GM19438 (cell line): ENCODE results near the gene CNTNAP2.

Source experiments
- ATAC-seq: cut with Tn5 transposase; IDR thresholded peaks from one replicate; pipeline ENCODE4 v1.9.1; 2021; ENCODE audit warnings: low read depth; ENCODE audit not compliant: unreplicated experiment

The CNTNAP2 gene

DNA sequence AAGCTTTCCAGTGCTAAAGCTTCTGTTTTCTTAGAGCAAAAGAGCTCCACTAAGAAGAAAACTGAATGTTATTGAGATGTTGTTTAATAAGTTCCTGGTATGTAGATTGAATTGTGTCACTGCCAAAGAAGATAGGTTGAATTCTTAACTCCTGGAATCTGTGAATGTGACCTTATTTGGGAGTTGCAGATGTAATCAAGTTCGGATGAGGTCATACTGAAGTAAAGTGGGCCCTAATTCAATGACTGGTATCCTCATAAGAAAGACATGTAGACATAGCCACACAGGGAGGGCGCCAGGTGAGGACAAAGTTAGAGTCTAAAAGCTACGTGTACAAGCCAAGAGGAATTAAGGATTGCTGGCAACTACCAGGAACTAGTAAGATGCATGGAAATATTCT is 1741.8 kb downstream of the CNTNAP2 start:
- no peak for ATAC-seq

DNA sequence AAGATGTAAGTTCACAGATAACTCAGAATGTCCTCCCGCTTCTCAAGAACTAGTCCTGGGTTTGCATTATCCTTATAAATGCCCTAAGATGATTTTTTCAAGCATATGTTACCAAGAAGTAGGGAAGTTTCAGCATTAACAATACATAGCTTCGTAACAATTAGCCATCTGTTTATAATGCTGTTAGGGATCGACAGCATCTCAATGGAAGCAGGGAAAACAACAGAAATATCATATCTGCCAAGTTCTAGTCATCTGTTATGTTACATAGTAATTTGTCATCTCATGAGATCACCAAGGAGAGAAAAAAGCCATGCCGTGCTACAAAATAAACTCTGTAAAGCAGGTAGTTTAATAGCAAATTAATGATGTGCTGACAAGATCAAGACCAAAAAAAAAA is 1742.4 kb downstream of the CNTNAP2 start:
- ATAC-seq: no peak

DNA sequence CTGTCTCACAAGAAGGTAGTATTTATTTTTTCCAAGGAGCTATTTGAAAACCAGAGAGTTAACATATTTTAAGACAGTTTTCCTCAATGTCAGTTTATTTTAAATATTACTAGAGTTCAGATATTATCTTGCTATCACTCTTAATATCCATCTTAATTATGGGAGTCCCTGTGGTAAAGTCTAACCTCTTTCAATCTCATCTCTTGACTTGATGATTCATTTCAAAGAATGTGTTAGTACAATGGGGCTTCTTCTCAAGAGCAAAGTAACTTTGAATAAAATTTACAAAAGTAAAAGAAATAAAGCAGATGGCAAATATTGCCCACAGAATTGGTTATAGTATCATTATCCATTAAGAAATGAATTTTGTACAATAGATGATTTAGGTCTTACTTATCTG is 1742.9 kb downstream of the CNTNAP2 start:
- no peak for ATAC-seq

DNA sequence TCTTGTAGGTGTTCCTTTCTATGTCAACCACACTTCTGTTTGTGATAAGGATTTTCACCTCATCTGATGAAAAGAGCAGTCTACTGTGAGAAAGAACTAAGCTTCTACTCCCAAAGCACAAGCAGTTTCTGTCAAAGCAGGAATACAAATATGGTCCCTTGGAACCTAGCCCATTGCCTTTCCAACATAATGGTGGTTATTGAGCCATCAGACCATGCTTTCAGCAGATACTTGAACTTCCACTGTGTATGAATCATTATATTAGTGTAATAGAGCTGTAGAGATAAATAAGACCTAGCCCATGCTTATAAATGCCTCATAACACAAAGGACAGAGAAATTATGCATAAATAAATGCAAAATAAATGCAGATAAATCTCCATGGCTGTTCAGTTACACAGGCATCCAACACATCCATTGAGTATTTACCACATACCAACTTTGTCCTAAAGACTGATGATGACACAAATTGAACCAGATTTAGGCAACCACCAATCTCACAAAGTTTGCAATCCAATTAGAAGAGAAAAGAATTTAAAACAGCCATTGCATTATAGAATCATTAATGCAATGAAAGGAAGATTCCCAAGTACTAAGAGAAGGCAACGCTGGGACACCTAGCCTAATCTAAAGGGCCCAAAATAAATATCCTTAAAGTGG is 1744.6 kb downstream of the CNTNAP2 start:
- ATAC-seq: no peak

DNA sequence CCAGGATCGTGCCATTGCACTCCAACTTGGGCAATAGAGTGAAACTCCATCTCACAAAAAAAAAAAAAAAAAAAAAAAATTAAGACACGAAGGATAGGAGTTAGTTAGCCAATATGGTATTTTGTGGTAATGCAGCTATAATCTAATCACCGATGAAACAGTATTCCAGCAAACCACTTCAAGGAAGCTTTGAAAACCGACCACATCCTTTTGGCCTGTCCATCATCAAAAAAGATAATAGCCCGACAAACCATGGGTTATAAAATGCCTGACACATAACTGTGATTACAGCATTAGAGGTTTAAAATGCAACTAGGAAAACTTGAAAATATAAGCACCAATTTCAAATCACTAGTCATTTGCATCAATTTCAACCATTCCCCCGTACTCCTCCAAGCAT is 1745.3 kb downstream of the CNTNAP2 start:
- no peak for ATAC-seq

DNA sequence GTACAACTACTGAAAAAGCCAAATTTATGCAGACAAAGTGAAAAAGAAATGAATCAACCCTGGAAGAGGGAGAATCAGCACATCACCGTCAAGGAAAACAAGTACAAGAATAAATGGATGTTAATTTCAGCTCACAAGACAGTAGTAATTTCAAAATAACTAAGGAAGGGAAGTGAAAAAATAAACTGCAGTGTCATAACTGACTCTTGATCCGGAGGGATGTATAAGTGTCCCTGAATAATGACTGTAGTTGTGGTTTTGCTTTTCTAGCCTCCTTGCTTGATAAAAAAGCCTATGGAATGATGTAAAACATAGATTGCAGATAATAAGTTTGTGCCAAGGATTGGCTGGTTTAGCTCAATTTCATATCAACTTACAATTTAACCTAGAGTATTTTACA is 1752.9 kb downstream of the CNTNAP2 start:
- ATAC-seq: no peak

DNA sequence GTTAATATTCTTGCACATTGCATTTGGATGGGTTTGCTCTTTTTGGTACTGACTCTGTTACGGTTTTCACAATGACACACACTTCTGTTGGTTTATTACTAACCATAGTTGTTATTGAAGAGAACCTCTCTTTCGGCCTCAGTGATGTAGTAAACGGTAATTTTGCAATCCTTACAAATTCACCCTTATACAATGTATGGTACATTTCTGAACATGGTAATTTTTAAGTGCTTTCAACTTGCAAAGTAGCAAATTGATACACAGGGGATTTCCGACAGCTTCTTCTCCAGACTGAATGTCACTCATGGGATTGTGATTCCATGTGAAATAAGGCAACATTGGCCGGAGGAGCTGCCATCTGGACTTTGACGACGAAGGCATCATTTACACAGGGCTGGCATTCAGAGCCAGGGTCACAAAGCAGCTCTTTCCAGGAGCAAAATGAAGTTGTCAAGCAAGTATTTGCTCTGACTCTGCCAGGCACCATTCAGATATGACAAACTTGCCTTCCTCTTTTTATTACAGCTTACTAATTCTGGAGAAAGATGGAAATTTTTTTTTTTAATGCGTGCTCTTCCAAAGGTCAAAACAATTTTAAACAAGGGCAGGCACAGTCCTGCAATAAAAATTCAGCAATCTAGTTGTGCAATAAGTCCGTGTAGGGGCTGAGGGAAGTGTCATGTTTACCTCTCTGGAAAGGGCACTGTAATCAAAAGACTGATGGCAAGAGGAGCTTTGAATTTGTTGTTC is 1762.5 kb downstream of the CNTNAP2 start:
- no peak for ATAC-seq

DNA sequence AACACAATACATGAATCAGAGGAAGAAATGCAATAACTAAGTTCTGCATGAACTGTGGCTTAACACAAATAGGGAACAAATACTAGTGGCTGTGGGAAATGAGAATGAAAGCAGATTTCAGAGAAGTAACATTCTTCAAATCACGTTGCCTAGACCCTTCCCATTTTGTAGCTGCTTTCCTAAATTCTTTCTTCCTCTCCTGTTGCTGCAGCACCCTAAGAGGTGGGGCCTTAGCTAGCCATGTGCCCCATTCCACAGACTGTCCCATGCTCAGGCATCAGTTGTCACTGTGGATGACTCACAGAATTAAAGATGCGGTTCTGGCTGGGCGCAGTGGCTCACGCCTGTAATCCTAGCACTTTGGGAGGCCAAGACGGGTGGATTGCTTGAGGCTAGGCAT is 1769.3 kb downstream of the CNTNAP2 start:
- no peak for ATAC-seq

DNA sequence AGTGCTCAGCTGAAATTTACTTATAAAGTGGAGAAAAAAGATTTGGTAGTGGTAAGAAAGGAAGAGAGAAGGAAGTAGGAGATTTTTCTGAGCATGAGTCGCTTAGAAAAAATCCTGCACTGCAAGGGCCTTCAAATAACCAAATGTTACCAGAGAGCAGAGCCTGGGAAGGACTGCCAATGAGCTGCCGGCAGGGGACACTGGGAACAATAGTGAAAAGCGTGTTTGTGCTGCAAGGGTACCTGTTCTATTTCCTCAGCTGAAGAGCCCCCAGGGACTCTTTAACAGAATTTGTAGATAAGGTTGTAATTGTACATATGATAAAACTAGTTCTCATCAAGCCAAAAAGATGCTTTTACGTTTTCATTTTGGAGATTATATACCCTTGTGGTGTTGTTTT is 1777.7 kb downstream of the CNTNAP2 start:
- no peak for ATAC-seq

DNA sequence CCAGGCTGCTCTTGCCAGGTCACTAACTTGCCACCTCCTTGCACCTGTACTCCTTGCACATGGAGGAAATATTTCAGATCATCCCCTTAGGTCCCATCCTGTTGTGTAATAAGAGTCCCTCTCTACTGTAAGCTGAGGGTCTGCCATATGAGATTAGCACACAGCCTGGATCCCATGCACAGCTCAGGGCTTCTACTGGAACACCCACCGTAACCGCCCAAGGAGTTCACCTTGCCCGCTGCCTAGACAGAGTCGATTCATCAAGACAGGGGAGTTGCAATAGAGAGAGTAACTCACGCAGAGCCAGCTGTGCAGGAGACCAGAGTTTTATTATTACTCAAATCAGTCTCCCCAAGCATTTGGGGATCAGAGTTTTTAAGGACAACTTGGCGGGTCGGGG is 1779.5 kb downstream of the CNTNAP2 start:
- ATAC-seq: no peak

DNA sequence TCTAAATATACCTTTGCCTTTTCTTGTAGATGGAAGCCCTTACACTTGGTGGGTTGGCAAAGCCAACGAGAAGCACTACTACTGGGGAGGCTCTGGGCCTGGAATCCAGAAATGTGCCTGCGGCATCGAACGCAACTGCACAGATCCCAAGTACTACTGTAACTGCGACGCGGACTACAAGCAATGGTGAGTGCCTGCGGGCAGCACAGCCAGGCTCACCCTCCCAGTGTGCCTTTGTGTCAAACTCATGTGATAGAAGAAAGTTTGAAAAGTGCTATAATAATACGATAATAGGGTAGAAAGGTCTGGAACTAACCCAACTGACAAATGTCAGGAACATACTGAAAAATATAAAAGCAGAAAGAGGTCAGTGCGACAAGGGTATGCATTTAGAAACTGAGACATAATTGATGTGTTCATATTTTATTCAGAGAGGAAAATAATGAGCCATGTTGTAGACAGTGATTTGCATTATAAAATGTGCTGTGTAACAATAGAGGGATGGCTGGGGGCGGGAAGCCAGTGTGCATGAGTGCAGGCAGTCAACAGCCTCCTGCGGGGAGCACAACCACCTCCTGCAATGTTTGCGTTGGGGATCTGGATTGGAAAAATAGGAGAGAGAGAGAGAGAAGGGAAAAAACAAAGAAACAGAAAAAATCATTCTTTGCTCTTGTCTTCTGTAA is 1787.1 kb downstream of the CNTNAP2 start:
- ATAC-seq: no peak

DNA sequence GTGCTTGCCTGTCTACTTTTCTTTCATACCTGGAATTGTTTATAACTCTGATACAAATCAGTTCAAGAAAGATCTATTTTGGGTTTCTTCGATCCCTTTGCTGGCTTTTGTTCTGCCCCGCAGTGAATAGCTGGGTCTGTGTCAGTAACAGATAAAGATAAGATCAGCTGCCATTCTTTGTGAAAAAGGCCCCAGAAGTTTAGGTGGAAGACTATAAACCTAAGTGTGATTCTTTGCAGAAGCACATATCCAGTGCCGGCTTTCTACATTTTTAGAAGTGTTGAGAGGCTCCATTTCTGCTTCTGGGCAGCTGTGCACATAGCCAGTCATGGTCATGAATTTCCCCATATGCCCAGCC is 1787.6 kb downstream of the CNTNAP2 start:
- ATAC-seq: no peak

DNA sequence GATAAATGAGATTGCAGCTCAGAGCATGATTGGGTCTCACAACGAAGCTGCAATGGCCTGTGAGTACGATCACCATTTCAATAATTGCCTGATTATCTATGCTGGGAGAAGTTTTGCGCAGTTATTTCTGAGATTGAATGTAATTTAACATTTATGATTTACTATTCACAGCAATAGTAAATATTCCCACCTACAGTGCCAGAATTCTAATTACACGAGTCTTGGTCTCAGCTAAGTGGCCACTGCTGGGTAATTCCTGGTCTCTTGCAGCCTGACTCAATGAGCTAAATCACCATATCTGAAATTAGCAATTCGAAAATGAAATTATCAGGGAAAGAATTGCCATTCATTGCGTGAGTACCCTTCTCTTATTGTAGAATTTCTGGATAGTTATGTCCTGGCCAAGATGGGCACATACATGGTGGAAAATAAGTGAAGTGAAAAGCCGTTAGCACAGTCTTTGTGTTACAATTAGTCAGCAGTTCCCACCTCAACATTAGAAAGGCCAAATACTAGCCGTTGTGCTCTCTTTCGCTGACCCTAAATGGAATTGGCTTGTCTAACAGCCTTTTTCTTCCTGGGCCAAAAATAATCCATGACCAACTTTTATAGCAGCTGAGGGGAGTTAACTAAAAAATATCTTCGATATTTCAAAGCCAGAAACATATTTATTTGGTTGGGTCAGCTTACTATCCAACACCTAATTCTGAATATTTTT is 1793.0 kb downstream of the CNTNAP2 start:
- ATAC-seq: no peak

DNA sequence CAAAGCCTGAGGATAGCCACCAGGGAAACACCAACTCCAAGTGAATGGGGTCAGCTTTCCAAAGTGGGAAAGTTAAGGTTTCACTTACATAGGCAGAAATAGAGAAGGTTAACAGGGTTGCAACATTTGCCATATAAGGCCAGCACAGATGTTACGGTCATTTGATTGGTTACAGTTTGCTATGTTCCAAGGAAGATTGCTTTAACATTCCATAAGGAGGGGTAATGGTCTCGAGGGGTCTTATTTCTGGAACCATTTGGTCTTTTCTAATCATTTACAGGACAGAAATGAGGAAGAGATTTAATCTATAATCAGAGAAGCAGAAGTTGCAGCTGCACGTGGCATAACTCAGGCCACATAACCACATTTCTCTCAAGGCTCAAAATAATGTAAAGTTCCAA is 1794.6 kb downstream of the CNTNAP2 start:
- ATAC-seq: no peak

DNA sequence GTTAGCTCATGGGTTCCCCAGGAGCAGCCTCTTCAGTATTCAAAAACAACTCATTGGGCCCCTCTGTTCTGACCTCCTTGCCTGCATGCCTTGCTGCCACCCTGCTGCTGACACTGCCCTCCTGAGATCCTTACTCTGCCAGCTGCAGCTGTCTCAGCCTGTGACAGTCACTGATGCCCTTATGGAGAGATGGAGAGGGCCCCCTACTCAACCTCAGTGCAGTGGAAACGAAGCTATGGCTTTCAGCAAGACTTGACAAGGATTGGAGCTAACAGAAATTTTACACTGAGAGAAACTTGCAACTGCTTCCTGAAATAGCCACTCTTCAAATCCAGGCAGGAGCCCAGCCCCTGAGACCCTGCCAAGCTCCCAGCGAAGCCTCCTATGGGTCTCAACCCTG is 1795.7 kb downstream of the CNTNAP2 start:
- no peak for ATAC-seq

DNA sequence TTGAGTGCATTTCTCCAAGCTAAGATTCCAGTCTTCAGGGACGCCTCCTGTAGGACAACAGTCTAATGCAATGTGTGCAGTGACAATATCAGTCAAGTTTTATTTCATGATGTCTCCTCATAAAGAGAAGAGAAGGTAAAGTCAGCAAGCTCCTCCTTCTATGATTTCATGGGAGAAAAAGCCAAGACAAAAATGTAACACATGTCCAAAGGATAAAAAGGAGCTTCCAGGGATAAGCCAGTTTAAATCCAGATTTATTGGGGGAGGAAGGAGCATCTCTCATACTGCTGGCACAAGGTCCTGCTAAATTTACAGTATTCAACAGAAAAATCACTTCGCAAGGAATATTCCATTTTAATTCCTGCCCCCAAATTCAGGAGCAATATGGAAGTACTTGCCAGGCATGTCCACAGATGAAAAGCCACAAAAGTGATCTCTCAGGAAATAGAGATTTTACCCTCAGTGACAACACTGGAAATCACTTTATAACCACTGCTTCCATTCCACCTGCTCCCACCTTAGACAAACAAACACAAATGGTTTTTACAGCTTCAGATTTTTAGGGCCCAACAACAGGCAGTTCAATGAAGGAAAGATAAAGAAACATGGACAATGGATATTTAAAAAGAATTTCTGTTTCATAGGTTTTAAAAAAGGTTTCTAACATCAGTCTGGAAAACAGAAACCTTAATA is 1796.5 kb downstream of the CNTNAP2 start:
- no peak for ATAC-seq

DNA sequence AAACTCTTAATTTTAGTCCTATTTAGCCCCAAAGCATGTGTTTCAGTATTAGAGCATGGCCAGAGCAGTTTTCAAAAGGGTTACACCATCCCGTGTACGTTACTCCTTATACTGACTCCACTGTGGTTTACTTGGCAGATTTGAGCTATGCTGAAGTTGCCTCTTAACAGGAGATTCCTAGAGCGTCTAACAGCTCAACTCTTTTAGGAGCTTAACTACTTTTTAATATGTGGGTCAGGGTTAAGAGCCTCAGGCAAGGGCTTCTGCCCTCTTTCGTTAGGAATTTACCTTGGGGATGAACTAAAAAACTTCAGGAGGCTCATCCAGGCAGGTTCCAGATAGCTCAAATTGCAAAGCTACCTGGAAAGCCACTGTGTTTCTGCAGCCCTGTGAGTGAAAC is 1799.2 kb downstream of the CNTNAP2 start:
- ATAC-seq: no peak

DNA sequence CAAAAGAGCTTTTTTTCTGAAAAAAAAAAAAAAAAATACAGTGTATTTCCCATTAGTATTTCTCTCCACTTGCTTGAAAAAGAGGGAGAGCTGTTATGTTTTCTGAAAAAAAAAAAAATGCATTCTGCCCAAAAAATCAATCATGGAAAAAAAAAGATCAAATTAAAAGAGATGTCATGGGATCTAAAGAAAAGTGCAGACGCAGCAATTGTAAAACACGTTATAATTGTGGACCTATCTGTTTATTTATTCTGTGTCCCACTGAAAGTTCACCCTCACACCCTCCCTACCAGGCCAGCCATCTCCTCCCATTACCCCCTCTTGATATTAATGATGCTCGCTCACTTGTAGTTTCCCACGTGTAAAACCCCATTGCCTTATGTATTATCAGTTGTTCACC is 1800.0 kb downstream of the CNTNAP2 start:
- no peak for ATAC-seq

DNA sequence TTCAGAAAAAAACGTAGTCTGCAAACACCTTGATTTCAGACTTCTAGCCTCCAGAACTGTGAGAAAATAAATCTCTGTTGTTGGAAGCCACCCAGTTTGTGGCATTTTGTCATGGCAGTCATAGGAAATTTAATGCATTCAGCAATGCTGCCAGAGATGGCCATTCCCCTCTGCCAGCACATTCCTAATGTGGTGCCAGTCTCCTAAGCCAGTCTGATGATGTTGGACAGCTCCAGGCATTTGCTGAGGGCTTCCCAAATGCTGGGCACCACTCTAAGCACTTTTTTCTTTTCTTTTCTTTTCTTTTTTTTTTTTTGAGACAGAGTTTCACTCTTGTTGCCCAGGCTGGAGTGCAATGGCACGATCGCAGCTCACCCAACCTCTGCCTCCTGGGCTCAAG is 1807.2 kb downstream of the CNTNAP2 start:
- no peak for ATAC-seq

DNA sequence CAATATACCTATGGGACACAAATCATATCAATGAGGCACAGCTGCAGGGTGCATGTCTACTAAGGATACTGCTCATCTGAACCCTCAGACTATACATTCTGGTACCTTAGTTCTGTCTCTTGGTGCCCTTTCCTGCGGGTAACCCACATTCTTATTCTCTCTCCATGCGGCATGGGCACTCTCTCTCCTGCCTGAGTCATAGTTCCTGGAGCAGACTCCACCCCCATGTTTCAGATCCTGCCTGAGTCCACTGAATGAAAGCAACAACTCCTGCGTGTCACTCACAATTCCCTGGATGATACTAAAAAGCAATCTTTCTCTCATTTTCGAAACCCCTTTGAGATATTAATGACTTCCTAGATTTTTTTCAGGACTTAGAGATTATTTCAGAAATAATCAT is 1820.8 kb downstream of the CNTNAP2 start:
- no peak for ATAC-seq

DNA sequence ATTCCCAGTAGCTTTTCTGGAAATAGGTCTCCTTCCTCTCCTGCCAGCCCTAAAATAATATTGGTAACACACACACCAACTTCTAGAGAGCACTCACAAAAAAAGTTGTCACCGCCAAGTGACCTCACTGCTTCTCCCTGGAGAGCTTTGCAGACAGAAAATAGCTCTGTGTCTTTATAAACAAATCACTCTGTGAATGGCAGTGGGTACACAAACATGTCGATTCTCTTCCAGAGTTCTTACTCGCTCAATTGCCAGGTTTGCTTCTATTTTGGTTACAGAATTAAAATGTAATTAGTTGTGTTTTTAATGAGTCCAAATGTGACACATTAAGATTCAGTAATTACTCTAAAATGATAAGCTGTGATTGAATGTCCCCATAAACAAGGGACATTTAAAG is 1824.8 kb downstream of the CNTNAP2 start:
- no peak for ATAC-seq
